H1 (cell line): ENCODE measurements around the gene SOAT2. TPM values are rescaled to one million over a fixed set of nuclear protein-coding genes. Genes with fewer than 3 reads are reported as not detected.

Experiments
- CTCF ChIA-PET: fragments of 300-600 bp; sonication (Branson Sonifier 250); formaldehyde crosslinking; loops from one replicate; lab custom pipeline; 2021; ENCODE audit not compliant: partially characterized antibody; lab: Charles Lee
- POLR2A ChIA-PET: fragments of 300-600 bp; sonication (Branson Sonifier 250); formaldehyde crosslinking; loops from one replicate; lab custom pipeline; 2021; ENCODE audit warnings: inconsistent platforms; ENCODE audit not compliant: partially characterized antibody; lab: Charles Lee
- DNase-seq, 2 experiments: peaks; one replicate each; pipeline versions ENCODE4 v3.0.0 to v3.0.0-alpha.2; 2010 to 2022; ENCODE audit warnings: low spot score in 2 of 2, low read depth in 1 of 2, mixed read lengths in 1 of 2
- FAIRE-seq: peaks from 2 replicates; lab custom pipeline; 2011; peaks lifted over from hg19 to GRCh38; lab: Jason Lieb, UNC
- H2AFZ ChIP-seq: 2 replicates; pipeline ENCODE4 v1.8.1; 2012; ENCODE audit warnings: low read length, inconsistent platforms
- H2AK5ac ChIP-seq: 2 replicates; pipeline ENCODE4 v1.6.1; 2013; ENCODE audit warnings: low read depth, low read length
- H2BK120ac ChIP-seq: replicated peaks from 2 replicates; pipeline ENCODE3; 2013; ENCODE audit warnings: low read depth, low read length, inconsistent platforms
- H2BK12ac ChIP-seq: 2 replicates; pipeline ENCODE4 v1.6.1; 2013; ENCODE audit warnings: low read depth, low read length
- H2BK15ac ChIP-seq: 2 replicates; pipeline ENCODE4 v1.6.1; 2013; ENCODE audit warnings: low read length
- H2BK20ac ChIP-seq: 2 replicates; pipeline ENCODE4 v1.6.1; 2013; ENCODE audit warnings: low read length
- H2BK5ac ChIP-seq: 2 replicates; pipeline ENCODE4 v1.6.1; 2013; ENCODE audit warnings: low read depth, low read length
- H3K14ac ChIP-seq: 2 replicates; pipeline ENCODE4 v1.6.1; 2013; ENCODE audit warnings: inconsistent platforms; ENCODE audit not compliant: insufficient read length
- H3K18ac ChIP-seq: 2 replicates; pipeline ENCODE4 v1.6.1; 2013; ENCODE audit warnings: low read length; ENCODE audit errors: extremely low read depth
- H3K23ac ChIP-seq: 2 replicates; pipeline ENCODE4 v1.6.1; 2013; ENCODE audit warnings: inconsistent platforms; ENCODE audit not compliant: insufficient read length
- H3K23me2 ChIP-seq: 2 replicates; pipeline ENCODE4 v1.6.1; 2013; ENCODE audit warnings: low read depth, low read length
- H3K27ac ChIP-seq: 2 replicates; pipeline ENCODE4 v1.6.1; 2011; ENCODE audit warnings: low read depth, low read length, inconsistent platforms
- H3K27me3 ChIP-seq, 4 experiments: replicated peaks in 1 of 4; 1 replicate in 1 of 4; 2 replicates in 3 of 4; pipeline versions ENCODE4 v1.6.1 to v1.8.1; 2011 to 2013; ENCODE audit warnings: low read length in 3 of 4, mild to moderate bottlenecking in 3 of 4, inconsistent platforms in 2 of 4, mixed read lengths in 2 of 4, moderate library complexity in 1 of 4; ENCODE audit not compliant: control insufficient read depth in 3 of 4, insufficient read depth in 3 of 4; ENCODE audit errors: extremely low read depth in 1 of 4
- H3K36me3 ChIP-seq, 4 experiments: 2 replicates each; pipeline versions ENCODE4 v1.6.1 to v1.8.1; 2011 to 2013; ENCODE audit warnings: mild to moderate bottlenecking in 4 of 4, low read length in 3 of 4, moderate library complexity in 2 of 4, control low read depth in 1 of 4, inconsistent platforms in 1 of 4; ENCODE audit not compliant: insufficient read depth in 4 of 4, control insufficient read depth in 2 of 4
- H3K4ac ChIP-seq: replicated peaks from 2 replicates; pipeline ENCODE3; 2013; ENCODE audit warnings: low read length, low read depth, mixed read lengths, inconsistent platforms; ENCODE audit not compliant: insufficient read length
- H3K4me1 ChIP-seq, 4 experiments: replicated peaks in 1 of 4; 1 replicate in 1 of 4; 2 replicates in 3 of 4; pipeline versions ENCODE4 v1.6.1 to v1.8.1; 2011 to 2013; ENCODE audit warnings: low read length in 3 of 4, inconsistent platforms in 2 of 4, mixed read lengths in 1 of 4; ENCODE audit not compliant: insufficient read depth in 4 of 4, control insufficient read depth in 3 of 4
- H3K4me2 ChIP-seq, 2 experiments: 2 replicates each; pipeline versions ENCODE4 v1.6.1 to v1.8.1; 2011 to 2013; ENCODE audit warnings: low read depth in 2 of 2, low read length in 2 of 2, control low read depth in 1 of 2, inconsistent platforms in 1 of 2, mild to moderate bottlenecking in 1 of 2; ENCODE audit not compliant: insufficient read depth in 1 of 2
- H3K4me3 ChIP-seq, 4 experiments: fragments of 200-600, 300-600 bp in 1 of 4; sonication (generic), shearing (Covaris generic), sonication (Bioruptor Twin) in 1 of 4; 2 replicates each; pipeline versions ENCODE4 v1.5.1 to v1.8.1; 2011 to 2016; ENCODE audit warnings: low read length in 4 of 4, low read depth in 3 of 4, control low read depth in 2 of 4, inconsistent platforms in 2 of 4, mild to moderate bottlenecking in 2 of 4, mixed read lengths in 1 of 4, moderate library complexity in 1 of 4; ENCODE audit not compliant: insufficient read depth in 2 of 4; ENCODE audit errors: extremely low read depth in 1 of 4
- H3K56ac ChIP-seq: replicated peaks from 2 replicates; pipeline ENCODE3; 2013; ENCODE audit warnings: low read depth, mild to moderate bottlenecking, mixed read lengths, low read length, inconsistent platforms; ENCODE audit not compliant: insufficient read length
- H3K79me1 ChIP-seq: 2 replicates; pipeline ENCODE4 v1.6.1; 2013; ENCODE audit warnings: low read depth, low read length, control low read depth
- H3K79me2 ChIP-seq, 2 experiments: 2 replicates each; pipeline versions ENCODE4 v1.6.1 to v1.8.1; 2012 to 2013; ENCODE audit warnings: low read length in 2 of 2, mild to moderate bottlenecking in 2 of 2, inconsistent platforms in 1 of 2; ENCODE audit not compliant: insufficient read depth in 2 of 2, control insufficient read depth in 1 of 2
- H3K9ac ChIP-seq, 4 experiments: replicated peaks in 1 of 4; 1 replicate in 1 of 4; 2 replicates in 3 of 4; pipeline versions ENCODE4 v1.6.1 to v1.8.1; 2011 to 2013; ENCODE audit warnings: low read depth in 3 of 4, low read length in 3 of 4, control low read depth in 2 of 4, mild to moderate bottlenecking in 2 of 4, moderate library complexity in 2 of 4, inconsistent platforms in 1 of 4; ENCODE audit errors: extremely low read depth in 1 of 4
- H3K9me3 ChIP-seq, 2 experiments: 2 replicates each; pipeline versions ENCODE4 v1.6.1 to v1.8.1; 2012 to 2013; ENCODE audit warnings: mild to moderate bottlenecking in 2 of 2, moderate library complexity in 2 of 2, control low read depth in 1 of 2, inconsistent platforms in 1 of 2, low read depth in 1 of 2, low read length in 1 of 2, mixed read lengths in 1 of 2; ENCODE audit not compliant: insufficient read depth in 2 of 2
- H4K20me1 ChIP-seq, 2 experiments: replicated peaks in 1 of 2; 2 replicates each; pipeline versions ENCODE3 to v1.8.1; 2011 to 2013; ENCODE audit warnings: inconsistent platforms in 2 of 2, low read length in 2 of 2, mild to moderate bottlenecking in 1 of 2; ENCODE audit not compliant: insufficient read depth in 2 of 2, control insufficient read depth in 1 of 2
- H4K5ac ChIP-seq: 2 replicates; pipeline ENCODE4 v1.6.1; 2013; ENCODE audit warnings: low read length, low read depth, mixed read lengths, inconsistent platforms; ENCODE audit not compliant: insufficient read length
- H4K8ac ChIP-seq: 2 replicates; pipeline ENCODE4 v1.8.0; 2013; ENCODE audit warnings: mild to moderate bottlenecking, moderate library complexity, low read length, inconsistent platforms; ENCODE audit not compliant: insufficient read depth; ENCODE audit errors: extremely low read depth
- H4K91ac ChIP-seq: replicated peaks from 2 replicates; pipeline ENCODE3; 2013; ENCODE audit warnings: low read length, mixed read lengths, inconsistent platforms; ENCODE audit not compliant: insufficient read length
- ASH2L ChIP-seq: fragments of 200-600, 300-600 bp; sonication (generic); IDR thresholded peaks from one replicate; pipeline ENCODE4 v1.7.1; 2017; ENCODE audit warnings: low read length
- ATF2 ChIP-seq: IDR thresholded peaks from 2 replicates; pipeline ENCODE4 v1.6.1; 2012; ENCODE audit warnings: low read length, inconsistent platforms
- BACH1 ChIP-seq: IDR thresholded peaks from 2 replicates; pipeline ENCODE4 v1.6.1; 2012; ENCODE audit warnings: low read length, improper control_type of control experiment
- GABPA ChIP-seq: IDR thresholded peaks from 2 replicates; pipeline ENCODE4 v1.6.1; 2011; ENCODE audit warnings: mild to moderate bottlenecking, low read length, moderate library complexity, borderline replicate concordance; ENCODE audit not compliant: insufficient read depth
- JUN ChIP-seq: IDR thresholded peaks from 2 replicates; pipeline ENCODE4 v1.6.1; 2011; ENCODE audit warnings: low read depth, mild to moderate bottlenecking, improper control_type of control experiment, low read length
- NANOG ChIP-seq: IDR thresholded peaks from 2 replicates; pipeline ENCODE4 v1.6.1; 2011; ENCODE audit warnings: low read length, low read depth, mild to moderate bottlenecking, inconsistent platforms; ENCODE audit not compliant: insufficient read depth, poor library complexity, severe bottlenecking
- PHF8 ChIP-seq: fragments of 200-600 bp; sonication (generic); conservative IDR thresholded peaks from 2 replicates; pipeline ENCODE4 v1.7.1; 2012; ENCODE audit warnings: low read depth, mild to moderate bottlenecking, inconsistent platforms, low read length, moderate library complexity
- POLR2A ChIP-seq, 2 experiments: IDR thresholded peaks; 1 replicate in 1 of 2; 2 replicates in 1 of 2; pipeline ENCODE4 v1.6.1; 2011; ENCODE audit warnings: low read depth in 2 of 2, low read length in 2 of 2, mild to moderate bottlenecking in 2 of 2; ENCODE audit errors: control extremely low read depth in 1 of 2
- RXRA ChIP-seq: IDR thresholded peaks from 2 replicates; pipeline ENCODE4 v1.6.1; 2011; ENCODE audit warnings: low read depth, mild to moderate bottlenecking, low read length, moderate library complexity; ENCODE audit not compliant: insufficient read depth
- TEAD4 ChIP-seq: IDR thresholded peaks from 2 replicates; pipeline ENCODE4 v1.6.1; 2012; ENCODE audit warnings: low read depth, low read length, inconsistent platforms, mixed read lengths
- WGBS, 2 experiments: shearing (Covaris generic) in 1 of 2; methylation state at CpG; one replicate each; pipeline versions ENCODE4 v1.1.6 to v1.1.7; 2013 to 2015; ENCODE audit warnings: low lambda C conversion rate in 2 of 2, mixed read lengths in 2 of 2, inconsistent platforms in 1 of 2, low coverage in 1 of 2, missing lambda C conversion rate in 1 of 2; ENCODE audit not compliant: insufficient replicate concordance in 2 of 2, insufficient coverage in 1 of 2, insufficient read length in 1 of 2; ENCODE audit errors: extremely low coverage in 1 of 2, missing lambda C conversion rate in 1 of 2; 5-methylcytosine and 5-hydroxymethylcytosine counted together
- polyA plus RNA-seq, 7 experiments: library from polyadenylated mRNA; depleted of rRNA in 3 of 7; stranded (reverse) in 5 of 7; unstranded in 2 of 7; fragments of >200 nt in 5 of 7; fragments of 200-250 nt in 2 of 7; gene quantifications; 1 replicate in 5 of 7; 2 replicates in 1 of 7; 4 replicates in 1 of 7; pipeline versions ENCODE4 v1.2.1 to v1.2.3, GENCODE V29; 2011 to 2013; ENCODE audit warnings: missing spikeins in 2 of 7, mixed read lengths in 2 of 7
- total RNA-seq: library from RNA; stranded (reverse); fragmentation: NEBNext Ultra II Directional; extraction: Animal tissue kit (Norgen Biotek cat#: 25700); gene quantifications from 2 replicates; pipeline ENCODE4 v1.2.1, GENCODE V29; 2021

Gene SOAT2
- total and polyA plus RNA-seq, 2 of the 8 experiments (the other 6 are each of a cell fraction or from before 2014, with no cell fraction given), result 0.08 TPM; not detected in 1

- no peak overlapping the region for H2AFZ ChIP-seq
- 84% methylated on average over 11 of the region's 12 CpGs; no CpG with 5 or more reads in 1 of the 2 experiments for WGBS, 2 experiments
- FAIRE-seq (no peak), DNase-seq (no peak)
- H2AK5ac ChIP-seq, result no peak overlapping the region; the same call in 1 of the 2 replicates
- H3K23me2 ChIP-seq, result no peaks in the 10 kb centered on the region
- H3K4me1 ChIP-seq, result peaks cover 4 to 16% (median 10%) of the 10 kb centered on the region in 4 experiments
- no peak overlapping the region for H3K4ac ChIP-seq
- H4K20me1 ChIP-seq, result peaks cover 2 to 4% of the 10 kb centered on the region in 2 experiments
- no peaks in the 10 kb centered on the region for H3K9me3 ChIP-seq
- H3K27ac ChIP-seq, result no peak overlapping the region
- peaks cover 0 to 2% (median 0%) of the 10 kb centered on the region in 4 experiments; a peak in 2 of 7 replicates for H3K27me3 ChIP-seq
- H3K36me3 ChIP-seq, result peaks cover 0 to 3% (median under 1%) of the 10 kb centered on the region in 4 experiments; a peak in 2 of 8 replicates
- ChIA-PET CTCF (interaction anchor here (1.0 to 22.4 kb wide), 8 partner anchors 8 to 105 kb away, joined by 3 to 531 read pairs (median 44); partner anchors contain the start of genes IGFBP6, SOAT2, SPRYD3 and TNS2), POLR2A (interaction anchor here (1.0 to 2.4 kb wide), 3 partner anchors 8 to 28 kb away, joined by 3 to 11 read pairs (median 5); partner anchors contain the start of genes IGFBP6 and SPRYD3)
- H4K91ac ChIP-seq, result no peak overlapping the region
- H2BK120ac ChIP-seq, result no peak overlapping the region
- H3K4me3 ChIP-seq, result no peak overlapping the region
- no peak overlapping the region for H2BK20ac ChIP-seq
- no peak overlapping the region for H2BK15ac ChIP-seq
- no peak overlapping the region; the same call in 1 of the 2 replicates for H2BK12ac ChIP-seq
- no peak overlapping the region for H3K14ac ChIP-seq
- H3K4me2 ChIP-seq, result 0 out of 4 replicates have a peak overlapping the region, but pooled peaks of 1 of the 2 experiments have one; percentile 4
- H3K79me2 ChIP-seq, result no peaks in the 10 kb centered on the region
- no peak overlapping the region for H3K56ac ChIP-seq
- H4K8ac ChIP-seq, result no peak overlapping the region
- no peak overlapping the region; a peak in 1 of 7 replicates for H3K9ac ChIP-seq
- no peak overlapping the region for H3K18ac ChIP-seq
- no peak overlapping the region for H4K5ac ChIP-seq
- H2BK5ac ChIP-seq, result no peak overlapping the region; the same call in 1 of the 2 replicates
- H3K23ac ChIP-seq, result no peak overlapping the region
- no peaks in the 10 kb centered on the region for H3K79me1 ChIP-seq
- TF ChIP-seq POLR2A (IDR thresholded peaks at IDR 0.05; ENCODE audit: control extremely low read depth in 1 of 2, low read depth in 2 of 2, low read length in 2 of 2), result no peak
- no peak for TF ChIP-seq JUN
- no peak for TF ChIP-seq NANOG
- no peak for TF ChIP-seq PHF8
- no peak for TF ChIP-seq ASH2L
- TF ChIP-seq BACH1, result no peak
- TF ChIP-seq GABPA, result no peak
- TF ChIP-seq ATF2, result no peak
- no peak for TF ChIP-seq TEAD4
- no peak for TF ChIP-seq RXRA
These were observed 33.5 kb upstream of the SOAT2 start for GRCh38 chr12:53069621-53070410.
